ENCODE measurements around the gene IL32. TPM values are rescaled to one million over a fixed set of nuclear protein-coding genes. Genes with fewer than 3 reads are reported as not detected.
A peak's percentile ranks its signal among the peaks of the same experiment; 100 is the strongest.

Gene IL32
- total and polyA plus RNA-seq, 2 experiments from 2014 or later = 110 to 124 TPM

DNA sequence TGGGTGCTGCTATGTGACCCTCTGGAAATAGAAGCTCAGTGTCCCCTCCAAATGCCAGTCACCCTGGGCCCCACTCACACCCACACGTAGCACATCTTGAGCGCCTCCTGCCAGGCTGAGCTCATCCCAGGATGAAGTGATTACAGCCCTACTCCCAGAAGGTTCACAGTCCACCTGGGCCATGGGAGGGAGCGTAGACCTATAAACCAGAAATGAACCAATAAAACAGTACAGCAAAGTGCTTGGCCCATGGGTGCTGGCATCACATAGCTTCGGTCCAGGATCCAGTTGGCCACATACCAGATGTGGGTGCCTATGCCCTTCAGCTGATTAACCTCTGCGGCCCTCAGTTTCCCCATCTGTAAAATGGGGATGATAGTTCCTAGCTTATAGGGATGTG is 26.5 kb upstream of the IL32 start:
- no peak for TF ChIP-seq EZH2phosphoT487 (IDR thresholded peaks at IDR 0.05; ENCODE audit: low read depth, severe bottlenecking, unreplicated experiment)
- no peak for TF ChIP-seq EZH2 (IDR thresholded peaks at IDR 0.05; ENCODE audit: borderline replicate concordance)
- no peak for TF ChIP-seq CTCF (IDR thresholded peaks at IDR 0.05; ENCODE audit: poor library complexity)
- no peak overlapping the region for H3K4me2 ChIP-seq
- no peaks in the 10 kb centered on the region for H4K20me1 ChIP-seq (ENCODE audit: insufficient read depth, poor library complexity, severe bottlenecking)
- no peak overlapping the region for H2AFZ ChIP-seq
- no peaks in the 10 kb centered on the region for H3K9me3 ChIP-seq (ENCODE audit: low read depth)
- H3K4me3 ChIP-seq = no peak overlapping the region
- no peaks in the 10 kb centered on the region for H3K79me2 ChIP-seq
- no peaks in the 10 kb centered on the region for H3K4me1 ChIP-seq (ENCODE audit: insufficient read depth)
- WGBS (ENCODE audit: low lambda C conversion rate, missing lambda C conversion rate) = 83% methylated on average over 5 of the region's 5 CpGs
- H3K27ac ChIP-seq = no peak overlapping the region
- peak; percentile 41 for DNase-seq (ENCODE audit: low spot score)
- H3K9me2 ChIP-seq (replicated peaks; ENCODE audit: insufficient read depth) = no peaks in the 10 kb centered on the region
- H3K36me3 ChIP-seq (replicated peaks; ENCODE audit: insufficient read depth, low read depth) = no peaks in the 10 kb centered on the region
- H3K27me3 ChIP-seq = peaks cover 48% of the 10 kb centered on the region

GRCh38 chr16:3042376-3042775 is 23.1 kb upstream of the IL32 start:
- Histone ChIP-seq H4K20me1 (ENCODE audit: insufficient read depth, poor library complexity, severe bottlenecking) (no peaks in the 10 kb centered on the region), H3K4me2 (no peak overlapping the region), H2AFZ (no peak overlapping the region), H3K27ac (no peak overlapping the region), H3K36me3 (replicated peaks; ENCODE audit: insufficient read depth, low read depth) (no peaks in the 10 kb centered on the region), H3K27me3 (peaks cover 67% of the 10 kb centered on the region), H3K4me3 (no peak overlapping the region), H3K9me2 (replicated peaks; ENCODE audit: insufficient read depth) (no peaks in the 10 kb centered on the region), H3K79me2 (no peaks in the 10 kb centered on the region), H3K9me3 (ENCODE audit: low read depth) (no peaks in the 10 kb centered on the region), H3K4me1 (ENCODE audit: insufficient read depth) (peaks cover 20% of the 10 kb centered on the region)
- DNase-seq (ENCODE audit: low spot score) = no peak
- WGBS (ENCODE audit: low lambda C conversion rate, missing lambda C conversion rate) = 90% methylated on average over 3 of the region's 3 CpGs
- TF ChIP-seq EZH2phosphoT487 (IDR thresholded peaks at IDR 0.05; ENCODE audit: low read depth, severe bottlenecking, unreplicated experiment) (no peak), EZH2 (IDR thresholded peaks at IDR 0.05; ENCODE audit: borderline replicate concordance) (no peak), CTCF (IDR thresholded peaks at IDR 0.05; ENCODE audit: poor library complexity) (no peak)

DNA sequence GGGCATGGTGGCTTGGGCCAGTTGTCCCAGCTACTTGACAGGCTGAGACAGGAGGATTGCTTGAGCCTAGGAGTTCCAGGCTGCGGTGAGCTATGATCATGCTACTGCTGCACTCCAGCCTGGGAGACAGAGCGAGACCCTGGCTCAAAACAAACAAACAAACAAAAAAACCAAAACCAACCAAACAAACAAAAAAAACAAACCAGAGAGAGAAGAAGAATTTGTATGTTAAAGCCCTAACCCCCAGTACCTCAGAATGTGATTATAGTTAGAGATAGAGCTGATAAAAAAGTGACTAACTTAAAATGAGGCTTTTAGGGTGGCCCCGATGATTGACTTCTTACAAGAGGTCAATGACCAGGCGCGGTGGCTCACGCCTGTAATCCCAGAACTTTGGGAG is 20.7 kb upstream of the IL32 start:
- no peak overlapping the region for H3K4me3 ChIP-seq
- peaks cover 78% of the 10 kb centered on the region for H3K27me3 ChIP-seq
- H3K9me3 ChIP-seq (ENCODE audit: low read depth) = no peaks in the 10 kb centered on the region
- no peak for DNase-seq (ENCODE audit: low spot score)
- no peaks in the 10 kb centered on the region for H3K36me3 ChIP-seq (replicated peaks; ENCODE audit: insufficient read depth, low read depth)
- H3K27ac ChIP-seq = no peak overlapping the region
- 88% methylated on average over 6 of the region's 6 CpGs for WGBS (ENCODE audit: low lambda C conversion rate, missing lambda C conversion rate)
- H3K79me2 ChIP-seq = no peaks in the 10 kb centered on the region
- peaks cover 20% of the 10 kb centered on the region for H3K4me1 ChIP-seq (ENCODE audit: insufficient read depth)
- no peaks in the 10 kb centered on the region for H4K20me1 ChIP-seq (ENCODE audit: insufficient read depth, poor library complexity, severe bottlenecking)
- peak overlapping the region; percentile 96 for H3K4me2 ChIP-seq
- H3K9me2 ChIP-seq (replicated peaks; ENCODE audit: insufficient read depth) = no peaks in the 10 kb centered on the region
- TF ChIP-seq CTCF (IDR thresholded peaks at IDR 0.05; ENCODE audit: poor library complexity) (no peak), EZH2 (IDR thresholded peaks at IDR 0.05; ENCODE audit: borderline replicate concordance) (no peak), EZH2phosphoT487 (IDR thresholded peaks at IDR 0.05; ENCODE audit: low read depth, severe bottlenecking, unreplicated experiment) (no peak)
- no peak overlapping the region for H2AFZ ChIP-seq

Data from hepatocyte (in vitro differentiated cells).